Muscle layer of colon (tissue), 2 donors: ENCODE data around the gene SMG6.

ENCODE experiments used
- H3K27ac ChIP-seq: one replicate; pipeline ENCODE4 v1.7.0; 2013; ENCODE audit warnings: low read depth, mild to moderate bottlenecking, low read length, moderate library complexity
- H3K27me3 ChIP-seq, 2 donors: one replicate each; pipeline ENCODE4 v1.7.0; 2013; ENCODE audit warnings: low read length in 2 of 2, mild to moderate bottlenecking in 2 of 2; ENCODE audit not compliant: insufficient read depth in 2 of 2, control insufficient read depth in 1 of 2
- H3K36me3 ChIP-seq: one replicate; pipeline ENCODE4 v1.7.0; 2013; ENCODE audit warnings: mild to moderate bottlenecking, low read length; ENCODE audit not compliant: insufficient read depth
- H3K4me1 ChIP-seq: one replicate; pipeline ENCODE4 v1.7.0; 2013; ENCODE audit warnings: mild to moderate bottlenecking, low read length; ENCODE audit not compliant: insufficient read depth
- H3K4me3 ChIP-seq, 2 donors: one replicate each; pipeline ENCODE4 v1.7.0; 2013; ENCODE audit warnings: low read length in 2 of 2, low read depth in 1 of 2, mild to moderate bottlenecking in 1 of 2, moderate library complexity in 1 of 2
- H3K9ac ChIP-seq: one replicate; pipeline ENCODE4 v1.7.0; 2013; ENCODE audit warnings: low read length
- H3K9me3 ChIP-seq: one replicate; pipeline ENCODE4 v1.7.0; 2013; ENCODE audit warnings: mild to moderate bottlenecking, low read length
- donor health status: abdominal sarcoma.
- donor health status: Adenocarcinoma of cecum.

The SMG6 gene

DNA sequence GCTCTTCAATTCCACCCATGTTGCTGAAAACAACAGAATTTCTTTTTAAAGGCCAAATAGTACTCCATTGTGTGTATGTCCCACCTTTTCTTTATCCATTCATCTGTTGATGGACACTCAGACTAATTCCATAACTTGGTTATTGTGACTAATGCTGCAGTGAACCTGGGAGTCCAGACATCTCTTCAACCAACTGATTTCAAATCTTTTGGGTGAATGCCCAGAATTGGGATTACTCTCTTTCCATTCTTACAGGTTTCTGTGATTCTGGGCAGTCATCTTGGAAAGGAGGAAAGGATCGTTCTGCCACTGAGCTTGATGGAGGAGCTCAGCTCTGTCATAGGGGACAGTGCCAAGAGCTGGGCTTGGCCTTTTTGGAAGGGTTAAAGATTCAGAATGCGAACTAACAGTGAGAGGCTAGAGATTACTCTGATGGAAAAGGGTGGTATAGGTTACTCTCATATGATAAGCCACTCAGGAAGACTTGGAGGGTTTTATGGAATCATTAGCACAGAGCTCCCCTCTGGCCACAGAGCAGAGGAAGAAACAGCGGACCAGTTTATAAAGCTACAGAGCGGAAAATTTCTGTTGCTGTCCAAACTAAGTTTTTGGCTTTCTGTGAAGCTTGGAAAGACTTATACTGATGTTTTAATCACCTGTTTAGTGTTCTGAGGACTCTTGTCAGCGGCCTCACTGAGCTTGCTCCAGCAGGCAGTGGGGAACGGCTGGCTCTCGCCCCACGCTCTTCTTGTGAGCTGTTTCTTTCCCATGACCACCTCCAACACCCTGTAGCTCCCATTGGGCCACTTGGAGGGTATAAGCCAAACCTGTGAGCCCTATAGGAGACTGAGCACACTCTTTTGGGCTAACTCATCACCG, 200.4 kb downstream of the SMG6 start:
- H3K27me3 ChIP-seq, result no peaks in the 10 kb centered on the region
- H3K9me3 ChIP-seq, result no peaks in the 10 kb centered on the region
- no peak overlapping the region for H3K9ac ChIP-seq
- peaks cover 40% of the 10 kb centered on the region for H3K4me1 ChIP-seq
- peaks cover 3% of the 10 kb centered on the region for H3K36me3 ChIP-seq
- no peak overlapping the region for H3K27ac ChIP-seq
- H3K4me3 ChIP-seq, result no peak overlapping the region

GRCh38 chr17:2101448-2102257, 201.9 kb downstream of the SMG6 start:
- no peak overlapping the region for H3K4me3 ChIP-seq
- no peak overlapping the region for H3K9ac ChIP-seq
- H3K9me3 ChIP-seq, result no peaks in the 10 kb centered on the region
- H3K27me3 ChIP-seq, result no peaks in the 10 kb centered on the region
- H3K36me3 ChIP-seq, result no peaks in the 10 kb centered on the region
- H3K4me1 ChIP-seq, result peaks cover 27% of the 10 kb centered on the region
- H3K27ac ChIP-seq, result no peak overlapping the region

GRCh38 chr17:2095536-2095910, 208.1 kb downstream of the SMG6 start:
- no peaks in the 10 kb centered on the region for H3K27me3 ChIP-seq
- peaks cover 16% of the 10 kb centered on the region for H3K4me1 ChIP-seq
- no peaks in the 10 kb centered on the region for H3K36me3 ChIP-seq
- no peaks in the 10 kb centered on the region for H3K9me3 ChIP-seq
- H3K9ac ChIP-seq, result no peak overlapping the region
- no peak overlapping the region for H3K4me3 ChIP-seq
- no peak overlapping the region for H3K27ac ChIP-seq

DNA sequence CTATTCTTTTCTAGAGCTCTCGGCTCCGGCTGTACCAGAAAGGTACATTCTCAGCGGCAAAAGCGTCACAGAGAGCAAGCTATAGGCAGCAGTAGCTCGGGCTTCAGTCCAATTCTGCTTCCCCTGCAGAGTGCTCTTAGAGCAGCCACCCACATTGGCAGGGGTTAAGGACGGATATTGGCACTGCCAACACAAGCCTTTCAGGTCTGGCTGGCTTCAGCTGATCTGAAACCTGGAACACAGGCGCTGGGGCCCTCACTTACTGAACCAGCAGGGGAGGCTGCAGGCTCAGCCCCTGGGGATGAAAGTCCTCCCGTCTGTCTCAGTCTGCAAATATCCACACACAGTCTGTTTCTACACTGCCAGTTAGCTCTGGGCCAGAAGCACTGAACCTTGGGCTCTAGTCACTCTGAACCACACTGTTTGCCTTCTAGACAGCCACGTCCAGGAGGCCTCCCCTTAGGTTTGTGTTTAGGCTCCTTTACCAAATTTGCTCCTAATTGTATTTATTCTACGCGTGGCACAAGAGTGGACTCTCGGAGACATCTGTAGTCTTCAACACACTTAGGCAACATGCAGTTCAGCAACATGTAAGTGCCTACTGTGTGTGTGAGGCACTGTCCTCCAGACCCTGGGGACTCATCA, 208.6 kb downstream of the SMG6 start:
- H3K4me1 ChIP-seq, result peaks cover 21% of the 10 kb centered on the region
- no peak overlapping the region for H3K4me3 ChIP-seq
- H3K9ac ChIP-seq, result no peak overlapping the region
- no peaks in the 10 kb centered on the region for H3K27me3 ChIP-seq
- no peaks in the 10 kb centered on the region for H3K36me3 ChIP-seq
- no peak overlapping the region for H3K27ac ChIP-seq
- H3K9me3 ChIP-seq, result no peaks in the 10 kb centered on the region

- H3K27ac ChIP-seq, result no peak overlapping the region
- no peaks in the 10 kb centered on the region for H3K36me3 ChIP-seq
- H3K9me3 ChIP-seq, result no peaks in the 10 kb centered on the region
- no peak overlapping the region for H3K9ac ChIP-seq
- no peaks in the 10 kb centered on the region for H3K27me3 ChIP-seq
- no peak overlapping the region for H3K4me3 ChIP-seq
- H3K4me1 ChIP-seq, result peaks cover 32% of the 10 kb centered on the region
Measured at GRCh38 chr17:2093349-2093748, 210.2 kb downstream of the SMG6 start.

- Histone ChIP-seq H3K27me3 (no peaks in the 10 kb centered on the region), H3K27ac (no peak overlapping the region), H3K9ac (no peak overlapping the region), H3K4me1 (peaks cover 43% of the 10 kb centered on the region), H3K36me3 (no peaks in the 10 kb centered on the region), H3K4me3 (no peak overlapping the region), H3K9me3 (no peaks in the 10 kb centered on the region)
Measured at GRCh38 chr17:2092253-2092652, 211.3 kb downstream of the SMG6 start.

GRCh38 chr17:2090804-2091534, 212.6 kb downstream of the SMG6 start:
- Histone ChIP-seq H3K27me3 (no peaks in the 10 kb centered on the region), H3K4me1 (peaks cover 54% of the 10 kb centered on the region), H3K36me3 (no peaks in the 10 kb centered on the region), H3K9me3 (no peaks in the 10 kb centered on the region), H3K9ac (no peak overlapping the region), H3K27ac (peak overlapping the region; percentile 48), H3K4me3 (no peak overlapping the region)

DNA sequence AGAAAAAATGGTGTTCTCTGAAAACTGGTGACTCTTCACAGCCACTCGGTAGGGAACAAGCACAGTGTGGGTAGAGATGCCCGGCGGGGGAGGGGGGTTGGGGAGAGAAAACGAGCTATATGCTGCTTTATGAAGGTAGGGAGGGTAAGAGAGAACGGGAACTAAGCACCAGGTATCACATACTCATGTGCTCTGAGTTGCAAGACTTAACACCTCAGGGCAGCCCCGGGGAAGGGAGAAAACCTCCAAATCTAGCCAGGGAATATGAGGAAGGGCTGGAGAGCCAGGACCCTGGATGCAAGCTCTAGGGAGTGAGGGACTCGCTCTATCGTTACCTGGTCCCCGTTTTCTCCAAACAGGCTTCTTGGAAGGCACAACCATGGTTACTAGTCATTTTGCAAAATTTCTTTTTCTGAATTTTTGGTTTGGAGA, 213.4 kb downstream of the SMG6 start:
- Histone ChIP-seq H3K27me3 (no peaks in the 10 kb centered on the region), H3K27ac (peak overlapping the region; percentile 37), H3K4me3 (peak overlapping the region in 1 of 2 donors; percentile 37), H3K9me3 (no peaks in the 10 kb centered on the region), H3K36me3 (peaks cover 6% of the 10 kb centered on the region), H3K9ac (no peak overlapping the region), H3K4me1 (peaks cover 59% of the 10 kb centered on the region)

DNA sequence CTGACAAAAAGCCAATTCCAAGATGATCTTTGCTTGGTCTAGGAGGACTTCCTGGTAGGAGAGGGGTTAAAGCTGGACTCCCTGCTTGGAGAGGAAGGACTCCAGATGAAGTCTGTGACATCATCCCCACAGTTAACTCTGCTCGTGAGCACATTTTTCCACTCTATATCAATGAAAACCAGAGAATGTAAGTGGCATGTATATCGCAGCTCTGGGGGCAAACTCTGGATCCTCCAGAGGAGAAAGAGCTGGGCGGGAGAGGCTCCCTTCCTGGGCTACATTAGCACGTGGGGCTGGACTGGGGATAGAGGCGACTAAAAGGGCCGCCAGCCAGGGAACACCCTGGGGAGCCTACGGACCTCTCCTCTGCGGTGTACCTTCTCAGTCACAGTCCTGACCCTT, 214.6 kb downstream of the SMG6 start:
- peak overlapping the region; percentile 37 to 65 for H3K4me3 ChIP-seq

GRCh38 chr17:2087597-2088211, 215.9 kb downstream of the SMG6 start:
- H3K9me3 ChIP-seq, result no peaks in the 10 kb centered on the region
- H3K27ac ChIP-seq, result peak overlapping the region; percentile 12
- H3K4me3 ChIP-seq, result no peak overlapping the region
- H3K36me3 ChIP-seq, result peaks cover 9% of the 10 kb centered on the region
- peaks cover 76% of the 10 kb centered on the region for H3K4me1 ChIP-seq
- H3K27me3 ChIP-seq, result no peaks in the 10 kb centered on the region
- H3K9ac ChIP-seq, result no peak overlapping the region

More for the DNA sequence above, 214.6 kb downstream of the SMG6 start:
- Histone ChIP-seq H3K27ac (peak overlapping the region; percentile 79), H3K4me1 (peaks cover 64% of the 10 kb centered on the region), H3K9ac (peak overlapping the region; percentile 66), H3K36me3 (peaks cover 9% of the 10 kb centered on the region), H3K9me3 (no peaks in the 10 kb centered on the region), H3K27me3 (no peaks in the 10 kb centered on the region)
